Measurements from ENCODE around the gene GALNT14.
A peak's percentile ranks its signal among the peaks of the same experiment; 100 is the strongest.
"Not testable (repeated sequence)": the region's sequence is repeated elsewhere in the genome, so short reads cannot be mapped to it uniquely, and the experiment has no call there.

The GALNT14 gene

DNA sequence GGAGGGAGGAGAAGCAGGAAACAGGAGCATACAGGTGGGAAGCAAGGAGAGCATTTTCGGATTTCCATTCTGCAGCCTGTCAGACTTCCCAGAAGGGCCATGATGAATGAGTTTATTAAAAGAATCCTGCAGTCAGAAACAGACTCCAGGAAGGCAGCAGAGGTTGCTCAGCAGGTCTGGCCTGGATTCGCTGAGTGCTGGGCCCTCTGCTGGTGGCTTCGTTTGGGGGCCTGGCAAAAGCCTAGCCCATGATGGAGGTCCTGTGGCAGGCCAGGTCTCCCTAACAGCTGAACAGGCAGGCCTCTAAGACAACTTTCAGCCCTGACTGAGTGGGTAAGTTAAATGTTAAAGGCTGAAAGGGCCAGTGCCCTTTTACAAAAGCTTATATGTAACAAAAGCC is 222.8 kb downstream of the GALNT14 start:
- TF ChIP-seq, protein P1, sequence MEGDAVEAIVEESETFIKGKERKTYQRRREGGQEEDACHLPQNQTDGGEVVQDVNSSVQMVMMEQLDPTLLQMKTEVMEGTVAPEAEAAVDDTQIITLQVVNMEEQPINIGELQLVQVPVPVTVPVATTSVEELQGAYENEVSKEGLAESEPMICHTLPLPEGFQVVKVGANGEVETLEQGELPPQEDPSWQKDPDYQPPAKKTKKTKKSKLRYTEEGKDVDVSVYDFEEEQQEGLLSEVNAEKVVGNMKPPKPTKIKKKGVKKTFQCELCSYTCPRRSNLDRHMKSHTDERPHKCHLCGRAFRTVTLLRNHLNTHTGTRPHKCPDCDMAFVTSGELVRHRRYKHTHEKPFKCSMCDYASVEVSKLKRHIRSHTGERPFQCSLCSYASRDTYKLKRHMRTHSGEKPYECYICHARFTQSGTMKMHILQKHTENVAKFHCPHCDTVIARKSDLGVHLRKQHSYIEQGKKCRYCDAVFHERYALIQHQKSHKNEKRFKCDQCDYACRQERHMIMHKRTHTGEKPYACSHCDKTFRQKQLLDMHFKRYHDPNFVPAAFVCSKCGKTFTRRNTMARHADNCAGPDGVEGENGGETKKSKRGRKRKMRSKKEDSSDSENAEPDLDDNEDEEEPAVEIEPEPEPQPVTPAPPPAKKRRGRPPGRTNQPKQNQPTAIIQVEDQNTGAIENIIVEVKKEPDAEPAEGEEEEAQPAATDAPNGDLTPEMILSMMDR (conservative IDR thresholded peaks at IDR 0.05): peak; percentile 73
- H3K27ac ChIP-seq: no peak overlapping the region

DNA sequence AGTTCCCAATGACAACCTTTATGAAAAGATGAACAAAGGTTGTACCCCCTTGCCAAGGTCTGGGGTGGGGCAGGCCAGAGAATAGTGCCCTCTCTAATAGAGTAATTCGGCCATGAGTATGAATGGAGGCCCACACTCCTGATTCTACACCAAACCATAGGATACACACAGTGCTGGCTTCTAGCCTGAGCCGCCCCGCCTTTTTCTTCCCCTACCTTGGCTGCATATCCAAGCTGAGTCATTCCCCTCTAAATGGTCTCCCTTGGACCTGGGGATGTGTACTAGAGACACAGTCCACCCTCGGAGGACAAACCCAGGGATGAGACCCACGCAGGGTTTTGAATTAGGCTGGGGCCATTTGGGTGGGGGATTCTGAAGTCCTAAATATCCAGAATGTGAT is 223.8 kb downstream of the GALNT14 start:
- no peak overlapping the region for H3K27ac ChIP-seq
- TF ChIP-seq, protein P1 (conservative IDR thresholded peaks at IDR 0.05): no peak

DNA sequence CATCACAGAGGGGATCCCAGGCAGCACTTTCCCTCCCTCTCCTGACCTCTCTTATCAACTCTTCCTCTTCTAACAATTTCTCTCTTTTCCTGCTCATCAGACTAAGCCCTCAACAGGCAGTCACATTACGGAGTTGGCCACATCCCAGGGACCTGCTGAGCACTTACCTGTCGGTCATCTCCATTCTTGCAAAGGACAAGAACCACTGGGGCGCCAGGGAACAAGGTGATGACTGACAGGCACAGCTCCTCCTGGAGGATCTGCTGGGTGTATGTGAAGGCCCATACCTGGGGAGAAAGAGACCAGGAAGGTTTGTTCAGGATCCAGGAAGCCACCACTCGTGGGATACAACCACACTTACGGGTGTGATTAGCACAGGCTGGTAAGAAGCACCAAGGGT is 226.2 kb downstream of the GALNT14 start:
- no peak overlapping the region for H3K27ac ChIP-seq
- TF ChIP-seq, protein P1 (conservative IDR thresholded peaks at IDR 0.05): no peak

DNA sequence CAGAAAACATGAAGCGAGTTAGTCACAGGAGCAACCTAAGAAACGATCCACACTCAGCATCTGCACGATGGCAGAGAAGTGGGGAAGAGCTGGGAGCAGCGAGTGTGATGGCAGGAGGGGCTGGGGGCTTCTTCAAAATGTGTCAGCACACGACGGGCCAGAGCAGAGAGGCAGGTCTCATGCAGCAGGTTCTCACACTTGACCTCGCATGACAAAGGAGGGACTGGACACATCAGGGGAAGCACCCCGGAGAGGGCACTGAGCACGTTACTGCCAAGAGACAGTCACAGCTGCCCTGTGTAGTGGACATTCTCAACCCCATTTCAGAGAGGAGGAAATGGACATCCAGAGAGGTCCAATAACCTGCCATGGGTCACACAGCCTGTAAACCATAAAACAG is 226.9 kb downstream of the GALNT14 start:
- no peak overlapping the region for H3K27ac ChIP-seq

DNA sequence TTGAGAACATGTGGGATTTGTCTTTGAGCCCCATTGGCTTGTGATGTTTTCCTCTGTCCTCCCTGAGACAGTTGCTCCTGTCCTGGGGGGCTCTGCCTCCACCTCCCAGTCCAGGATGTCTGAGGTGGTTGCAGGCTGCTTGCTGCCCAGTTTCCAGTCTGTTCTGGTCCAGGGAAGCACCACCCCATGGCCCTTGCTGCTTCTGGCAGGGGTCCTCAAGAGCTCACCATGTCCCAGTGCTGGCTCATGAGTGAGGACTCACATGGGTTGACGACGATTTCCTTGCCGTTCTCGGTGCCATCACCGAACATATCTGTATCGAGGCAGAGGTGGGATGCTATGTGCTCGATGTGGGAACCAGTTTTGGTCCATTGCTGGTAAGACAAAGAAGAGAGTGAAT is 227.6 kb downstream of the GALNT14 start:
- H3K27ac ChIP-seq: no peak overlapping the region
- TF ChIP-seq, protein P1 (conservative IDR thresholded peaks at IDR 0.05): no peak

More for the DNA sequence above, 226.9 kb downstream of the GALNT14 start:
- TF ChIP-seq, protein P1 (conservative IDR thresholded peaks at IDR 0.05): no peak

DNA sequence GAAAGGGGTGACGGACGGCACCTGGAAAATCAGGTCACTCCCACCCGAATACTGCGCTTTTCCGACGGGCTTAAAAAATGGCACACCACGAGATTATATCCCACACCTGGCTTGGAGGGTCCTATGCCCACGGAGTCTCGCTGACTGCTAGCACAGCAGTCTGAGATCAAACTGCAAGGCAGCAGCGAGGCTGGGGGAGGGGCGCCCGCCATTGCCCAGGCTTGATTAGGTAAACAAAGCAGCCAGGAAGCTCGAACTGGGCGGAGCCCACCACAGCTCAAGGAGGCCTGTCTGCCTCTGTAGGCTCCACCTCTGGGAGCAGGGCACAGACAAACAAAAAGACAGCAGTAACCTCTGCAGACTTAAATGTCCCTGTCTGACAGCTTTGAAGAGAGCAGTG is 233.8 kb downstream of the GALNT14 start:
- H3K27ac ChIP-seq: not testable (repeated sequence)

DNA sequence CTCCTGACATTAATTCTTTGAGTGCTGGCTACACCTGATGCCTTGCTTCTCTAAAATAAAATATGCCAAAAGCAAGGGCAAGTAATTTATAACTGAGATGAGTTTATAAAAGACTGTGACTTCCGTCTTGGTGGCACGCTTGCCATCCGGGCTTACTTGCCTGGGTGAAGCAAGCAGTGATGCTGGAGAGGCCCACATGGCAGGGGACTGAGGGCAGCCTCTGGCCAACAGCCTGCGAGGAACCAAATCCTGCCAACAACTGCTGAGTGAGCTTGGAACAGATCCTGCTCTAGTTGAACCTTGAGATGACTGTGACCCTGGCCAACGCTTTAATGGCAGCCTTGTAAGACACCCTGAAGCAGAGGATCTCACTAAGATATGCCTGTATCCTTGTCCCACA is 234.9 kb downstream of the GALNT14 start:
- TF ChIP-seq, protein P1 (conservative IDR thresholded peaks at IDR 0.05): no peak
- H3K27ac ChIP-seq: no peak overlapping the region

DNA sequence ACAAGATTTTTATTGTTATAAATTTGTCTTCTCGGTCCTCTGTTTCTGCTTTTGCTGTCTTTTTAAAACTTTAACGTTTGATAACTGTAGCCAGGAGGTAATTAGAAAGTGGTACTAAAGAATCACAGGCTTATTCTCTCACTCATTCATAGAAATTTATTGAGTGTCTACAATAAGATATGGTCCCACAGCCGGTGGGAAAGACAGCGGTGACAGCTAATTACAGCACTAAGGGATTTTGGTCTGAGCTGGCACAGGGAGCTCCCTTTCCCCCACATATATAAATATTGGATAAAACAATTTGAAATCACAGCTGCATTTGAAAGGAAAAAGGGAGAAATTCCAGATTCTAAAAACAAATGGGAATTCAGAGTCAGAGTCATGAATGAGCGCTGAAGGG is 237.9 kb downstream of the GALNT14 start:
- H3K27ac ChIP-seq: no peak overlapping the region
- TF ChIP-seq, protein P1 (conservative IDR thresholded peaks at IDR 0.05): no peak

Data from VCaP (cell line).